Tibial artery (tissue), 4 donors: Measurements from ENCODE around the gene NPBWR2.

Source experiments
- DNase-seq, 2 donors: peaks; one replicate each; pipeline ENCODE4 v3.0.0-alpha.2; 2019
- H3K27ac ChIP-seq, 2 donors: fragments of 200-600 bp; sonication (generic) in 1 of 2; 1 replicate in 1 of 2; 2 replicates in 1 of 2; pipeline ENCODE4 v1.5.1; 2018 to 2019; ENCODE audit warnings: mild to moderate bottlenecking in 1 of 2
- H3K27me3 ChIP-seq, 2 donors: fragments of 200-600 bp; sonication (generic) in 1 of 2; one replicate each; pipeline versions ENCODE4 v1.5.1 to v1.6.0; 2016 to 2019
- H3K36me3 ChIP-seq, 3 donors: fragments of 200-600 bp; sonication (generic) in 2 of 3; one replicate each; pipeline ENCODE4 v1.5.1; 2016 to 2019; ENCODE audit warnings: mild to moderate bottlenecking in 2 of 3
- H3K4me1 ChIP-seq, 4 donors: fragments of 200-600 bp; sonication (generic) in 2 of 4; 1 replicate in 3 of 4; 2 replicates in 1 of 4; pipeline ENCODE4 v1.5.1; 2016 to 2019
- H3K4me3 ChIP-seq, 2 donors: fragments of 200-600 bp; sonication (generic) in 1 of 2; 1 replicate in 1 of 2; 2 replicates in 1 of 2; pipeline ENCODE4 v1.5.1; 2018 to 2019; ENCODE audit warnings: mild to moderate bottlenecking in 2 of 2
- H3K9me3 ChIP-seq, 3 donors: fragments of 200-600 bp; sonication (generic) in 1 of 3; one replicate each; pipeline ENCODE4 v1.5.1; 2016 to 2019
- CTCF ChIP-seq, 2 experiments: fragments of 200-600 bp in 1 of 2; fragments of 450-650 bp in 1 of 2; IDR thresholded peaks; one replicate each; pipeline ENCODE4 v1.5.1; 2017 to 2019; ENCODE audit warnings: antibody characterized with exemption in 2 of 2, mild to moderate bottlenecking in 1 of 2, moderate library complexity in 1 of 2
- intact Hi-C: fragments of 100-400 bp; cut with DNase I; formaldehyde crosslinking; loops from one replicate; pipeline ENCODE4 v1.15.0; 2023; ENCODE audit warnings: low total_unique reads

The NPBWR2 gene

DNA sequence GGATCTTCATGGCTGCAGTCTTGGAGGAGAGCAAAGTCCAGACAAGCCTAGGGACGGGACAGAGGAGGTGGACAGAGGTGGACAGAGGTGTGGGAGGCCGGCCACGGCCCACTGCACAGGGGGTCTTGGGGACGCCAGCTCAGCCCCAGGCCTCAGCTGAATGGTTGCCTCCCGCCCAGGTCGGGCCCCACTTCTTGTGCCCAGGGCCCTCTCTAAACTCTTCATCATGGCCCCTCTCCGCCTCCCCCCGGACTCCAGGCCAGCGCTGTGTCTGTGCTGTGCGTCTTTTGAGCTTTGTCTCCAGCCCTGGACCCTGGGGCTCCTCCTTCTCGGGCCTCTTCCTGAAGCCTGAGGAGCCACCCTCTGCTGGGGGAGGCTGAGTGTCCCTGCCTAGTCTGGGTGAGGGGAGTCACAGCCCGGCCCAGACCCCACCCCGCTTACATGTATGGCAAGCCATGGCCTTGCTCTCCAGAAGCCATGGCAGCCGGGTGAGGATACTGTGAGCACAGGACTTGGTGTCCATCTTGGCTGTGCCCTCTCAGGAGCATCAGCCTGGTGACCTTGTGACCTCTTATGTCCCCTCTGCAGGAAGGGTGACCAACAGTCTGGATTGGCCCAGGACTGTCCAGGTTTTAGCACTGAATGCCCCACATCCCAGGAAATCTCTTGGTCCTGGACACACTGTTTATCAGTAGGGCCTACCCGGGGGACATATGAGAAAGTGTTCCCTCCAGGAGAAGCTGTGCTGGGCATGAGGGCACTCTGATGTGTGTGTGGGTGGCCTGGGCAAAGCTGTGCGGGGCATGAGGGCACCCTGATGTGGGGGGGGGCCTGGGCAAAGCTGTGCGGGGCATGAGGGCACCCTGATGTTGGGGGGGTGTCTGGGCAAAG, 9.4 kb upstream of the NPBWR2 start:
- DNase-seq: peak in 1 of 2 donors; percentile 53
- intact Hi-C loops: no loop called here
- H3K27me3 ChIP-seq: peaks cover 0 to 28% of the 10 kb centered on the region in 2 donors
- no peak overlapping the region for H3K27ac ChIP-seq
- H3K9me3 ChIP-seq: no peaks in the 10 kb centered on the region
- TF ChIP-seq CTCF (IDR thresholded peaks at IDR 0.05): no peak
- no peaks in the 10 kb centered on the region for H3K36me3 ChIP-seq
- no peak overlapping the region for H3K4me3 ChIP-seq
- H3K4me1 ChIP-seq: peaks cover 0 to 9% (median 5%) of the 10 kb centered on the region in 4 donors

GRCh38 chr20:64116016-64116415, 8.7 kb upstream of the NPBWR2 start:
- Histone ChIP-seq H3K36me3 (no peaks in the 10 kb centered on the region), H3K4me1 (peaks cover 0 to 9% (median 5%) of the 10 kb centered on the region in 4 donors), H3K27ac (no peak overlapping the region), H3K4me3 (no peak overlapping the region), H3K9me3 (no peaks in the 10 kb centered on the region), H3K27me3 (peaks cover 0 to 20% of the 10 kb centered on the region in 2 donors)
- intact Hi-C loops: no loop called here
- DNase-seq: peak in 1 of 2 donors; percentile 37
- TF ChIP-seq CTCF (IDR thresholded peaks at IDR 0.05): no peak

DNA sequence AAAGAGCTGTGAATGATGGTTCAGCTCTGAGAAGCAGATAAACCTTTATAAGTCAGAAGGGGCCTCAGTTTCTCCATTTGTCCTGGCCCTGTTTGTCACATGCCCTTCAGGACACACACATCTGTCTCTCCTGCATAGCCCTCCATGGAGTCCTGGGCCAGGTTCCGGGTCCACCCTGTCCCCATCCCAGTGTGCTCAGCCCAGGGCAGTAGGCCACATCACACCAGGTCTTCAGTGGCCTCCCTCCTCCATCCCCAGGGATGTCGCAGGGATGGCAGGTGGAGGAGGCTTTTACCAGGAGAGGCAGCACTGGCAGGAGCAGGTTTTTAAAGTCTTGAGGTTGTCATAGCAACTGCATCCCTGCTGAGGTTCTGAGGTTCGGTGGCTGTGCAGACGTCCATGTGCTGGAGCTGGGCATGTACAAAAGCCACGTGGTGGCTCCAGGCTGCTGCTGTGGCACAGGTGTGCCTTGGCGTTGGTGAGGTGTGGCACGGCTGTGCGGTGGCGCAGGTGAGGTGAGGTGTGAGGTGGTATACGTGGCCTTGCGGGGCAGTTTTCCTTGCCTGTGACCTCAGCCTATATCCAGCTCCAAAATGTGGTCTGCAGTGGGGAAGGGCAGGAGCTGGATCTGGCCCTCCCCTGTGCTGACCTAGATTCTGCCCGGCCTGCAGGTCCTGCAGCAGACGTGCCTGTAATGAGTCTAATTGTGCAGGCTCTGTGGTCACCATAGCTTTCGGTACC, 8.0 kb upstream of the NPBWR2 start:
- H3K36me3 ChIP-seq: no peaks in the 10 kb centered on the region
- H3K4me3 ChIP-seq: no peak overlapping the region
- peaks cover 0 to 5% (median 4%) of the 10 kb centered on the region in 4 donors for H3K4me1 ChIP-seq
- no peaks in the 10 kb centered on the region for H3K9me3 ChIP-seq
- H3K27me3 ChIP-seq: peaks cover 0 to 18% of the 10 kb centered on the region in 2 donors
- H3K27ac ChIP-seq: no peak overlapping the region
- peak in 1 of 2 donors; percentile 59 for DNase-seq
- TF ChIP-seq CTCF (IDR thresholded peaks at IDR 0.05): no peak
- intact Hi-C loops: no loop called here

DNA sequence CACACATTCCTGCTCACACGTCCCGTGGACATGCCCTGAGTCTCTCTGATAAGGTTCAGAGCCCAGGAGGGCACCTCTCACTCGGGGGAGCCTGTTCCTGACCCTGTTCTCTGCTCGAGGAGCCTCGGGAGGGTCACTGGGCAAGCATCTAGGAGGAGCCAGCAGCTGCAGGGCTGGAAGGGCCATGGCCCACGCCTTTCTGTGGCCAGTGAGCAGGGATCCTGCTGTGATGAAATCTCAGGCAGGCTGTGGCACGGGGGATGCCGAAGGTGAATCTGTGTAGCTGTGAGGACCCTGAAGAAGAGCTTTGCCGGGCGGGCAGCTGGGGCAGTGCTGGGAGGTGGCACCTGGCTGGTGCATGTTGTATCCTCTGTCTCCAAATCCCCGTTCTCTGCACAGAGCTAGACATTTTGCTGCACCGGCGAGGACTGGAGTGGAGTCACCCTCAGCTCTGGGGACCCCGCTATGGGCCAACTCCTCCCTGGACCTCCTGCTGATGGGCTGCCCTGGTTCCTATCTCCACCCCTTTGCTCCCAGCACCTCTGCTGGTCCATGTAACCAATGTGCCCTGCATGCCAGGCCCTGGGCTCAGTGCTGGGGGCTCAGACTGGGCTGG, 7.1 kb upstream of the NPBWR2 start:
- Histone ChIP-seq H3K27me3 (peaks cover 0 to 18% of the 10 kb centered on the region in 2 donors), H3K27ac (no peak overlapping the region), H3K9me3 (no peaks in the 10 kb centered on the region), H3K4me3 (no peak overlapping the region), H3K4me1 (no peaks in the 10 kb centered on the region), H3K36me3 (no peaks in the 10 kb centered on the region)
- intact Hi-C loops: no loop called here
- TF ChIP-seq CTCF (IDR thresholded peaks at IDR 0.05): no peak
- peak in 1 of 2 donors; percentile 54 for DNase-seq

GRCh38 chr20:64113796-64114355, 6.5 kb upstream of the NPBWR2 start:
- intact Hi-C loops: no loop called here
- DNase-seq: peak in 1 of 2 donors; percentile 44
- H3K36me3 ChIP-seq: no peaks in the 10 kb centered on the region
- H3K27ac ChIP-seq: no peak overlapping the region
- peaks cover 0 to 19% of the 10 kb centered on the region in 2 donors for H3K27me3 ChIP-seq
- H3K4me1 ChIP-seq: no peaks in the 10 kb centered on the region
- H3K9me3 ChIP-seq: no peaks in the 10 kb centered on the region
- no peak for TF ChIP-seq CTCF (IDR thresholded peaks at IDR 0.05)
- no peak overlapping the region for H3K4me3 ChIP-seq
